ENCODE data around the gene ST7.

GRCh38 chr7:117036836-117037235 is 83.5 kb downstream of the ST7 start:
- no peak for TF ChIP-seq CTCF (IDR thresholded peaks at IDR 0.05; ENCODE audit: insufficient read depth, low read depth, low read length)
- TF ChIP-seq EZH2 (IDR thresholded peaks at IDR 0.05; ENCODE audit: insufficient read depth, low read length) = no peak
